K562 (cell line): ENCODE measurements around the gene TOM1L2.

ENCODE experiments used
- ATF7 ChIP-seq: fragments of 450-650 bp; IDR thresholded peaks from 2 replicates; pipeline ENCODE4 v1.7.1; 2014; ENCODE audit warnings: mild to moderate bottlenecking, moderate library complexity
- JUNB ChIP-seq: fragments of 450-650 bp; formaldehyde crosslinking; conservative IDR thresholded peaks from 2 replicates; pipeline ENCODE4 v1.4.0; 2020; ENCODE audit warnings: mild to moderate bottlenecking
- MAFK ChIP-seq: IDR thresholded peaks from 2 replicates; pipeline ENCODE4 v1.6.1; 2011; ENCODE audit warnings: low read length, improper control_type of control experiment
- MTF1 ChIP-seq: fragments of 250-450 bp; sonication (Bioruptor Pico); IDR thresholded peaks from 2 replicates; pipeline ENCODE4 v1.9.0; 2021; ENCODE audit warnings: moderate library complexity, mild to moderate bottlenecking, inconsistent platforms, borderline replicate concordance
- PTBP1 ChIP-seq: fragments of 200-400 bp; formaldehyde crosslinking; IDR thresholded peaks from 2 replicates; pipeline ENCODE4 v1.6.1; 2017; ENCODE audit warnings: low read depth, low read length
- SMARCC2 ChIP-seq: fragments of 450-650 bp; IDR thresholded peaks from 2 replicates; pipeline ENCODE4 v1.6.1; 2017; ENCODE audit warnings: antibody characterized with exemption, moderate library complexity, mild to moderate bottlenecking, low read depth
- SREBF2 ChIP-seq: sonication (generic); formaldehyde crosslinking; IDR thresholded peaks from 2 replicates; pipeline ENCODE4 v1.4.0; 2020; ENCODE audit warnings: mild to moderate bottlenecking, missing genetic modification reagents
- TF ChIP-seq, protein P1 (sequence below), 2 experiments: fragments of 450-650 bp; IDR thresholded peaks; 2 replicates each; pipeline ENCODE4 v1.6.1; 2016
- TF ChIP-seq, protein P2 (sequence below): sonication (generic); formaldehyde crosslinking; IDR thresholded peaks from 2 replicates; pipeline ENCODE4 v1.8.1; 2023; ENCODE audit warnings: mild to moderate bottlenecking, missing genetic modification reagents
- TF ChIP-seq, protein P3 (sequence below): sonication (generic); formaldehyde crosslinking; IDR thresholded peaks from 2 replicates; pipeline ENCODE4 v1.8.1; 2022; ENCODE audit warnings: missing genetic modification reagents
- TF ChIP-seq, protein P4 (sequence below), 3 experiments: IDR thresholded peaks in 2 of 3; conservative IDR thresholded peaks in 1 of 3; 2 replicates each; pipeline ENCODE4 v1.5.1; 2011 to 2012; ENCODE audit warnings: low read length in 3 of 3, mild to moderate bottlenecking in 3 of 3, control low read depth in 2 of 3, improper control_type of control experiment in 1 of 3, inconsistent platforms in 1 of 3, low read depth in 1 of 3, mixed read lengths in 1 of 3, moderate library complexity in 1 of 3; ENCODE audit not compliant: insufficient read depth in 2 of 3
- TF ChIP-seq, protein P5 (sequence below): fragments of 250-450 bp; sonication (Bioruptor Pico); IDR thresholded peaks from 2 replicates; pipeline ENCODE4 v1.5.0; 2022; ENCODE audit warnings: mild to moderate bottlenecking

DNA sequence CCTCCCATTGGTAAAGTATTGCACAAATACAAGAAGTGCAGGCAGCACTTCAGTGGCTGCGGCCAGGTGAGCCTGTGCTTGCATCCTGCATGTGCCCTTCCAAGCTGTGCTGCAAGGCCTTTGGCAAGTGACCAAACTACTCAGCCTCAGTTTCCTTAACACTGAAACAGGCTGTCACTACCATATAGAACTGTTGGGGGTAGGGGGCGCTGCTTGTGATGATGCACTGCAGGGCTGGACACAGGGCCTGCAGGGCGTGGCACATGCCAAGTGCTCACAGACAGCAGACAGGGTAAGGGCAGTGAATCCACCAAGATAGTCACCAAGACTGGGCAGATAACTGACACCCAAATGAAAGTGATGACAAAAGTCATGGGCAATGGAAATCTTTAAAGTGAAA lies 69.8 kb downstream of the TOM1L2 start:
- no peak for TF ChIP-seq SREBF2 (CRISPR knock-in tag)
- TF ChIP-seq, protein P1, sequence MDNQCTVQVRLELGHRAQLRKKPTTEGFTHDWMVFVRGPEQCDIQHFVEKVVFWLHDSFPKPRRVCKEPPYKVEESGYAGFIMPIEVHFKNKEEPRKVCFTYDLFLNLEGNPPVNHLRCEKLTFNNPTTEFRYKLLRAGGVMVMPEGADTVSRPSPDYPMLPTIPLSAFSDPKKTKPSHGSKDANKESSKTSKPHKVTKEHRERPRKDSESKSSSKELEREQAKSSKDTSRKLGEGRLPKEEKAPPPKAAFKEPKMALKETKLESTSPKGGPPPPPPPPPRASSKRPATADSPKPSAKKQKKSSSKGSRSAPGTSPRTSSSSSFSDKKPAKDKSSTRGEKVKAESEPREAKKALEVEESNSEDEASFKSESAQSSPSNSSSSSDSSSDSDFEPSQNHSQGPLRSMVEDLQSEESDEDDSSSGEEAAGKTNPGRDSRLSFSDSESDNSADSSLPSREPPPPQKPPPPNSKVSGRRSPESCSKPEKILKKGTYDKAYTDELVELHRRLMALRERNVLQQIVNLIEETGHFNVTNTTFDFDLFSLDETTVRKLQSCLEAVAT (IDR thresholded peaks at IDR 0.05): no peak
- no peak for TF ChIP-seq MTF1 (CRISPR knock-in tag)
- TF ChIP-seq, protein P2, sequence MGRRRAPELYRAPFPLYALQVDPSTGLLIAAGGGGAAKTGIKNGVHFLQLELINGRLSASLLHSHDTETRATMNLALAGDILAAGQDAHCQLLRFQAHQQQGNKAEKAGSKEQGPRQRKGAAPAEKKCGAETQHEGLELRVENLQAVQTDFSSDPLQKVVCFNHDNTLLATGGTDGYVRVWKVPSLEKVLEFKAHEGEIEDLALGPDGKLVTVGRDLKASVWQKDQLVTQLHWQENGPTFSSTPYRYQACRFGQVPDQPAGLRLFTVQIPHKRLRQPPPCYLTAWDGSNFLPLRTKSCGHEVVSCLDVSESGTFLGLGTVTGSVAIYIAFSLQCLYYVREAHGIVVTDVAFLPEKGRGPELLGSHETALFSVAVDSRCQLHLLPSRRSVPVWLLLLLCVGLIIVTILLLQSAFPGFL (CRISPR knock-in tag): no peak
- TF ChIP-seq, protein P3, sequence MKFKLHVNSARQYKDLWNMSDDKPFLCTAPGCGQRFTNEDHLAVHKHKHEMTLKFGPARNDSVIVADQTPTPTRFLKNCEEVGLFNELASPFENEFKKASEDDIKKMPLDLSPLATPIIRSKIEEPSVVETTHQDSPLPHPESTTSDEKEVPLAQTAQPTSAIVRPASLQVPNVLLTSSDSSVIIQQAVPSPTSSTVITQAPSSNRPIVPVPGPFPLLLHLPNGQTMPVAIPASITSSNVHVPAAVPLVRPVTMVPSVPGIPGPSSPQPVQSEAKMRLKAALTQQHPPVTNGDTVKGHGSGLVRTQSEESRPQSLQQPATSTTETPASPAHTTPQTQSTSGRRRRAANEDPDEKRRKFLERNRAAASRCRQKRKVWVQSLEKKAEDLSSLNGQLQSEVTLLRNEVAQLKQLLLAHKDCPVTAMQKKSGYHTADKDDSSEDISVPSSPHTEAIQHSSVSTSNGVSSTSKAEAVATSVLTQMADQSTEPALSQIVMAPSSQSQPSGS (CRISPR knock-in tag): no peak
- TF ChIP-seq, protein P4, sequence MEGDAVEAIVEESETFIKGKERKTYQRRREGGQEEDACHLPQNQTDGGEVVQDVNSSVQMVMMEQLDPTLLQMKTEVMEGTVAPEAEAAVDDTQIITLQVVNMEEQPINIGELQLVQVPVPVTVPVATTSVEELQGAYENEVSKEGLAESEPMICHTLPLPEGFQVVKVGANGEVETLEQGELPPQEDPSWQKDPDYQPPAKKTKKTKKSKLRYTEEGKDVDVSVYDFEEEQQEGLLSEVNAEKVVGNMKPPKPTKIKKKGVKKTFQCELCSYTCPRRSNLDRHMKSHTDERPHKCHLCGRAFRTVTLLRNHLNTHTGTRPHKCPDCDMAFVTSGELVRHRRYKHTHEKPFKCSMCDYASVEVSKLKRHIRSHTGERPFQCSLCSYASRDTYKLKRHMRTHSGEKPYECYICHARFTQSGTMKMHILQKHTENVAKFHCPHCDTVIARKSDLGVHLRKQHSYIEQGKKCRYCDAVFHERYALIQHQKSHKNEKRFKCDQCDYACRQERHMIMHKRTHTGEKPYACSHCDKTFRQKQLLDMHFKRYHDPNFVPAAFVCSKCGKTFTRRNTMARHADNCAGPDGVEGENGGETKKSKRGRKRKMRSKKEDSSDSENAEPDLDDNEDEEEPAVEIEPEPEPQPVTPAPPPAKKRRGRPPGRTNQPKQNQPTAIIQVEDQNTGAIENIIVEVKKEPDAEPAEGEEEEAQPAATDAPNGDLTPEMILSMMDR (IDR thresholded peaks at IDR 0.05 in 2 of 3, conservative IDR thresholded peaks at IDR 0.05 in 1 of 3; ENCODE audit: insufficient read depth in 2 of 3, low read depth in 1 of 3, low read length in 3 of 3): no peak
- no peak for TF ChIP-seq SMARCC2
- no peak for TF ChIP-seq JUNB (CRISPR knock-in tag)
- TF ChIP-seq MAFK: no peak
- no peak for TF ChIP-seq PTBP1
- no peak for TF ChIP-seq ATF7
- TF ChIP-seq, protein P5, sequence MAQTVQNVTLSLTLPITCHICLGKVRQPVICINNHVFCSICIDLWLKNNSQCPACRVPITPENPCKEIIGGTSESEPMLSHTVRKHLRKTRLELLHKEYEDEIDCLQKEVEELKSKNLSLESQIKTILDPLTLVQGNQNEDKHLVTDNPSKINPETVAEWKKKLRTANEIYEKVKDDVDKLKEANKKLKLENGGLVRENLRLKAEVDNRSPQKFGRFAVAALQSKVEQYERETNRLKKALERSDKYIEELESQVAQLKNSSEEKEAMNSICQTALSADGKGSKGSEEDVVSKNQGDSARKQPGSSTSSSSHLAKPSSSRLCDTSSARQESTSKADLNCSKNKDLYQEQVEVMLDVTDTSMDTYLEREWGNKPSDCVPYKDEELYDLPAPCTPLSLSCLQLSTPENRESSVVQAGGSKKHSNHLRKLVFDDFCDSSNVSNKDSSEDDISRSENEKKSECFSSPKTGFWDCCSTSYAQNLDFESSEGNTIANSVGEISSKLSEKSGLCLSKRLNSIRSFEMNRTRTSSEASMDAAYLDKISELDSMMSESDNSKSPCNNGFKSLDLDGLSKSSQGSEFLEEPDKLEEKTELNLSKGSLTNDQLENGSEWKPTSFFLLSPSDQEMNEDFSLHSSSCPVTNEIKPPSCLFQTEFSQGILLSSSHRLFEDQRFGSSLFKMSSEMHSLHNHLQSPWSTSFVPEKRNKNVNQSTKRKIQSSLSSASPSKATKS: no peak
